Suprapubic skin (tissue), 4 donors: ENCODE measurements around the gene LRTM1.

Experiments
- EP300 ChIP-seq: sonication (generic); formaldehyde crosslinking; IDR thresholded peaks from one replicate; pipeline ENCODE4 v1.6.1; 2017; ENCODE audit warnings: antibody characterized with exemption
- POLR2A ChIP-seq, 2 donors: fragments of 450-650 bp; IDR thresholded peaks; one replicate each; pipeline ENCODE4 v1.6.1; 2017; ENCODE audit warnings: antibody characterized with exemption in 2 of 2, mild to moderate bottlenecking in 2 of 2, moderate library complexity in 2 of 2
- POLR2AphosphoS5 ChIP-seq, 3 donors: sonication (generic); formaldehyde crosslinking; IDR thresholded peaks; one replicate each; pipeline ENCODE4 v1.6.1; 2017; ENCODE audit warnings: antibody characterized with exemption in 3 of 3
- TF ChIP-seq, protein P1 (sequence below), 2 donors: fragments of 200-600 bp in 1 of 2; fragments of 450-650 bp in 1 of 2; sonication (generic) in 1 of 2; IDR thresholded peaks; one replicate each; pipeline ENCODE4 v1.5.1; 2016 to 2019; ENCODE audit warnings: antibody characterized with exemption in 2 of 2, mild to moderate bottlenecking in 1 of 2, moderate library complexity in 1 of 2

- TF ChIP-seq, protein P1, sequence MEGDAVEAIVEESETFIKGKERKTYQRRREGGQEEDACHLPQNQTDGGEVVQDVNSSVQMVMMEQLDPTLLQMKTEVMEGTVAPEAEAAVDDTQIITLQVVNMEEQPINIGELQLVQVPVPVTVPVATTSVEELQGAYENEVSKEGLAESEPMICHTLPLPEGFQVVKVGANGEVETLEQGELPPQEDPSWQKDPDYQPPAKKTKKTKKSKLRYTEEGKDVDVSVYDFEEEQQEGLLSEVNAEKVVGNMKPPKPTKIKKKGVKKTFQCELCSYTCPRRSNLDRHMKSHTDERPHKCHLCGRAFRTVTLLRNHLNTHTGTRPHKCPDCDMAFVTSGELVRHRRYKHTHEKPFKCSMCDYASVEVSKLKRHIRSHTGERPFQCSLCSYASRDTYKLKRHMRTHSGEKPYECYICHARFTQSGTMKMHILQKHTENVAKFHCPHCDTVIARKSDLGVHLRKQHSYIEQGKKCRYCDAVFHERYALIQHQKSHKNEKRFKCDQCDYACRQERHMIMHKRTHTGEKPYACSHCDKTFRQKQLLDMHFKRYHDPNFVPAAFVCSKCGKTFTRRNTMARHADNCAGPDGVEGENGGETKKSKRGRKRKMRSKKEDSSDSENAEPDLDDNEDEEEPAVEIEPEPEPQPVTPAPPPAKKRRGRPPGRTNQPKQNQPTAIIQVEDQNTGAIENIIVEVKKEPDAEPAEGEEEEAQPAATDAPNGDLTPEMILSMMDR (IDR thresholded peaks at IDR 0.05): no peak
- TF ChIP-seq POLR2AphosphoS5 (IDR thresholded peaks at IDR 0.05) (no peak), POLR2A (IDR thresholded peaks at IDR 0.05) (no peak), EP300 (no peak)
Observed at GRCh38 chr3:54928046-54928770, at the start of gene LRTM1.
